ENCODE measurements around the gene CD200R1L.
A peak's percentile ranks its signal among the peaks of the same experiment; 100 is the strongest.
"Not testable (repeated sequence)": the region's sequence is repeated elsewhere in the genome, so short reads cannot be mapped to it uniquely, and the experiment has no call there.

Gene CD200R1L, protein sequence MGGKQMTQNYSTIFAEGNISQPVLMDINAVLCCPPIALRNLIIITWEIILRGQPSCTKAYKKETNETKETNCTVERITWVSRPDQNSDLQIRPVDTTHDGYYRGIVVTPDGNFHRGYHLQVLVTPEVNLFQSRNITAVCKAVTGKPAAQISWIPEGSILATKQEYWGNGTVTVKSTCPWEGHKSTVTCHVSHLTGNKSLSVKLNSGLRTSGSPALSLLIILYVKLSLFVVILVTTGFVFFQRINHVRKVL

DNA sequence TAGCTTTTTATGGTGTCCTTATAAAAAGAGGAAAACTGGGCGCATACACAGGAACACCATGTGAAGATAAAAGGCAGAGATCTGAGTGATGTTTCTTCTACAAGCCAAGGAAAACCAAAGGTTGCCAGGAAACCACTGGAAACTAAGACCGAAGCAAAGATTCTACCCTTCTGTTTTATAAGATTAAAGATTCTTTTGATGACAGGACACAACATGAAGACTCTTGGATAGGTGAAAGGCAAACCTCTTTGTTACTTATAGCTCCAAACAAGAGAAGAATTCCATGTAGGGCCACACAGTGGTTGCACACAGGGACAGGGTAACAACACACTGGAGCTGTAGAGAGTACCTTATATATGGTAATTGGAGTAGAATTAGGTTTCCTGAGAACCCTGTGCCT is at the start of gene CD200R1L:
Gene CD200R1L, minus strand, starts transcription at position 101 of the 400 bp plus-strand sequence. CDS start 17,497 bp downstream, outside the sequence.
- no peak for DNase-seq

DNA sequence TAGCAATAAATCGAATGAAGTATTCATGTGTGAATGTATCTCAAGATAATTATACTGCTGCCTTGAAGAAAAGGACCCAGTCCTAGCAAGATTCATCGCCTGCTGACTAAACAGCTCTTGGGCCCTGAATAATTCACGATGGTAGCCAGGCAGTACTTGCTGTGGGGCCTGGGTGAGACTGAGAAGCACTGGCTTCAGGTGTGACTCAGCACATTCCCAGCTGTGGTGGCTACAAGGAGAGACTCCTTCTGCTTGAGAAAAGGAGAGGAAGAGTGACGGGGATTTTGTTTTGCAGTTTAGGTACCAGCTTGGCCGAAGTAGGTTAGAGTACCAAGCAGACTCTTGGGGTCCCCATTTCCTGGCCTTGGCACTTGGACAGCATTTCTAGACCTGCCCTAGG is 47.6 kb upstream of the CD200R1L start:
- DNase-seq, result no peak

DNA sequence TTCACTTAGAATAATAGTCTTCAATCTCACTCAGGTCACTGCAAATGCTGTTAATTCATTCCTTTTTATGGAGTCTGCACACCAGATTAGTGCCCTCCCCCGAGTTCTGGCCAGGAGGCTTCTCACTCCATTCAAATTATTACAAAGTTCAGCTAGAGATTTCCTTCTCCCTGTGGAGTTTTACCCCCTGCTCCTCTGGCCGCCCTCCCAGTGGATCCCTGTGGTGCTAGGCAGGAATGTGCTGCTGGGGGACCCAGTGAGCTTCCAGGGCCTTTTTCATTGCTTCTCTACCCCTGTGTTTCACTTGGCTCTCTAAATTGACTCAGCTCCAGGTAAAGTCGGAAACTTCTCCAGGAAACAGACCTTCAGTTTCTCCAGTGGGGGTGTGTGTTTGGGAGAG is 42.7 kb upstream of the CD200R1L start:
- no peak for DNase-seq

- no peak for DNase-seq
Measured at GRCh38 chr3:112888381-112889085, 41.9 kb upstream of the CD200R1L start.

DNA sequence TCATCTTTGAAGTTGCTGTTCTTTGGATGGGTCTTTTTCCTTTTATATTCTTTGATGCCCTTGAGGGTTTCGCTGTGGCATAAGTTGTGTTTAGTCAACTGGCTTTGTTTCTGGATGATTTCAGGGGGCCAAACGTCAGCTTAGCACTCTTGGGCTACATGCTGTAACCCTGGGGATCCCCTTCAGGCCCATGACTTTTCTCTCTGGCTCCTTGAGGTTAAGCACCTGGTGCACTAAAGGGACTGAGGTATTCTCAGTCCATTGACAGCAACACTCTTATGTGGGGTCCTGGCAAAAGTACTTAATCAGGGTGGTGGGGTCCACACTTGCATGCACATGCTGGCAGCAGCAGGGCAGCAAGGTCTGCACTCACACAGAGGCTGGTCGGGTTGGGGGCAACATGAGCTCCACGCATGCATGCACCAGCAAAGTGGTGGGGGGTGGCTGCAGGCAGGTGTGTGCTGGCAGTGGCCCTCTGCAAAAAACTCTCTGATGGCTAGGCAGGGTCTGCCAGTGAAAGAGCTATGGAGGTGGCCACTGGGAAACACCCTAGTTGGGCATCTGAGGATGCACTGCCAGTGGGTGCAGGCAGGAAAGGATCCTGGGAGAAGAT is 38.1 kb upstream of the CD200R1L start:
- no peak for DNase-seq

DNA sequence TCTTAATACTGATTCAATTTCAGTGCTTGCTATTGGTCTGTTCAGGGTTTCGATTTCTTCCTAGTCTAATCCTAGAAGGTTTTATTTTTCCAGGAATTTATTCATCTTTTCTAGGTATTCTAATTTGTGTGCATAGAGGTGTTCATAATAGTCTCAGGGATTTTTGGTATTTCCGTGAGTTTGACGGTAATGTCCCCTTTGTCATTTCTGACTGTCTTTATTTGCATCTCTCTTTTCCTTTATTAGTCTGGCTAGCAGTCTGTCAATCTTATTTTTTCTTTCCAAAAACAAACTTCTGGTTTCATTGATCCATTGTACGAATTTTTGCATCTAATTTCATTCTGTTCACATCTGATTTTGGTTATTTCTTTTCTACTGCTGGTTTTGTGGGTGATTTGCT is 35.2 kb upstream of the CD200R1L start:
- no peak for DNase-seq

GRCh38 chr3:112875561-112875960 is 28.9 kb upstream of the CD200R1L start:
- DNase-seq, result no peak

- DNase-seq, result no peak
Measured at GRCh38 chr3:112874725-112875124, 28.1 kb upstream of the CD200R1L start.

GRCh38 chr3:112873632-112874031 is 27.0 kb upstream of the CD200R1L start:
- no peak for DNase-seq

- no peak for DNase-seq
Measured at GRCh38 chr3:112871735-112872134, 25.1 kb upstream of the CD200R1L start.

DNA sequence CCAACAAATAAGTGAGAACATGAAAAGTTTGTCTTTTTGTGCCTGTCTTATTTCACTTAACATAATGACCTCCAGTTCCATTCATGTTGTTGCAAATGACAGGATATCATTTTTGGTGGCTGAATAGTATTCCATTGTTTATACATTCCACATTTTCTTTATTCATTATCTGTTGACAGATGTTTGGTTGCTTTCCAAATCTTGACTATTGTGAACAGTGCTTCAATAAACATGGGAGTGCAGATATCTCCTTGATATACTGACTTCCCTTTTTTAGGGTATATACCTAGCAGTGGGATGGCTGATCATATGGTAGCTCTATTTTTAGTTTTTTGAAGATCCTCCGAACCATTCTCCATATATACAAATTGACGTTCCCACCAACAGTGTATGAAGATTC is 19.1 kb upstream of the CD200R1L start:
- no peak for DNase-seq

DNA sequence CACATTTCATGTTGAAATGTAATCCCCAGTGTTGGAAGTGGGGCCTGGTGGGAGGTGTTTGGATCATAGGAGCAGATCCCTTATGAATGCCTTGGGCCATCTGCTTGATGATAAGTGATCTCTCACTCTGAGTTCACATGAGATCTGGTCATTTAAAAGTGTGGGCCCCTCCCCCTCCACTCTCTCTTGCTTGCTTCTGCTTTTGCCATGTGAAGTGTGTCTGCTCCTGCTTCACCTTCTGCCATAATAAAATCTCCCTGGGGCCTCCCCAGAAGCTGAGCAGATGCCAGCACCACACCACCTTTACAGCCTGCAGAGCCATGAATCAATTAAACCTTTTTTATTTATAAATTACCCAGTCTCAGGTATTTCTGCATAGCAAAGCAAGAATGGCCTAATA is 14.2 kb upstream of the CD200R1L start:
- DNase-seq, result peak in 1 of 2 donors; percentile 23

GRCh38 chr3:112858410-112859069 is 11.9 kb upstream of the CD200R1L start:
- DNase-seq, result peak; percentile 14 to 29

GRCh38 chr3:112857526-112857925 is 10.9 kb upstream of the CD200R1L start:
- peak in 1 of 2 donors; percentile 13 for DNase-seq

GRCh38 chr3:112856537-112856936 is 9.9 kb upstream of the CD200R1L start:
- peak; percentile 29 to 62 for DNase-seq

GRCh38 chr3:112855883-112856282 is 9.2 kb upstream of the CD200R1L start:
- no peak for DNase-seq

DNA sequence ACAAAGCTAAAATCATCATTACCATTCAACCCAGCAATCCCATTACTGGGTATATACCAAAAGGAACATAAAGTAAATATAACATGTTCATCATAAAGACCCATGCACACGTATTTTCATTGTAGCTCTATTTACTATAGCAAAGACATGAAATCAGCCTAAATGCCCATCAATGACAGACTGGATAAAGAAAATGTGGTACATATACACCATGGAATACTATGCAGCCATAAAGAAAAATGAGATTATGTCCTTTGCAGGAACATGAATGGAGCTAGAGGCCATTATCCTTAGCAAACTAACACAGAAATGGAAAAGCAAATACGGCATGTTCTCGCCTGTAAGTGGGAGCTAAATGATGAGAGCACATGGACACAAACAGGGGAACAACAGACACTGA is 8.4 kb upstream of the CD200R1L start:
- not testable (repeated sequence) for DNase-seq

- peak in 1 of 2 donors; percentile 39 for DNase-seq
Measured at GRCh38 chr3:112848196-112848595, 1.5 kb upstream of the CD200R1L start.

GRCh38 chr3:112847692-112848091 is 1.0 kb upstream of the CD200R1L start:
- DNase-seq, result peak; percentile 26 to 57

DNA sequence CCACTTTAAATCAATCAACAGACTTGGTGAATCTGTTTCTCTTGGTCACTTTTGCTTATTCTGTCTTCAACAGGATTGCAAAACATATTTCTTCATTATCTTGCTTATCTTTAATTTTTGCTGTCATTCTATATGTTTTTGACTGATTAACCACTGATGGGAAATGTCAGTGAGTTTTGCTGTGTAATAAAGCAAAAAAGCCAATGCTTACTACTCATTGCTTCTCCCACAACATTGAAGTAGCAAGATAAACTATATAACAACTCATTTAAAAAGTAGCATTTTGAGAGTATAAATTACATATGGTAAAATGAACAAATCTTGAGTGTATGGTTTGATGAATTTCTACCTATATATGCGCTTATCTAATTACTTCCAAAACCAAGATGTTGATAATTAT is 892 bp downstream of the CD200R1L start:
- no peak for DNase-seq

- DNase-seq, result no peak
Measured at GRCh38 chr3:112829046-112829445, 17.6 kb downstream of the CD200R1L start.

GRCh38 chr3:112822064-112823055 is 24.3 kb downstream of the CD200R1L start:
- DNase-seq, result no peak

Measured in CD4-positive, alpha-beta T cell treated with Interleukin-1 beta for 1 hour (primary cell).